Limb (tissue), 2 donors: ENCODE results near the gene LTC4S.
"Not testable (repeated sequence)": the region's sequence is repeated elsewhere in the genome, so short reads cannot be mapped to it uniquely, and the experiment has no call there.

Source experiments
- DNase-seq, 2 donors: peaks; one replicate each; pipeline ENCODE4 v3.0.0-alpha.2; 2016; ENCODE audit errors: extremely low spot score in 2 of 2

Gene LTC4S

DNA sequence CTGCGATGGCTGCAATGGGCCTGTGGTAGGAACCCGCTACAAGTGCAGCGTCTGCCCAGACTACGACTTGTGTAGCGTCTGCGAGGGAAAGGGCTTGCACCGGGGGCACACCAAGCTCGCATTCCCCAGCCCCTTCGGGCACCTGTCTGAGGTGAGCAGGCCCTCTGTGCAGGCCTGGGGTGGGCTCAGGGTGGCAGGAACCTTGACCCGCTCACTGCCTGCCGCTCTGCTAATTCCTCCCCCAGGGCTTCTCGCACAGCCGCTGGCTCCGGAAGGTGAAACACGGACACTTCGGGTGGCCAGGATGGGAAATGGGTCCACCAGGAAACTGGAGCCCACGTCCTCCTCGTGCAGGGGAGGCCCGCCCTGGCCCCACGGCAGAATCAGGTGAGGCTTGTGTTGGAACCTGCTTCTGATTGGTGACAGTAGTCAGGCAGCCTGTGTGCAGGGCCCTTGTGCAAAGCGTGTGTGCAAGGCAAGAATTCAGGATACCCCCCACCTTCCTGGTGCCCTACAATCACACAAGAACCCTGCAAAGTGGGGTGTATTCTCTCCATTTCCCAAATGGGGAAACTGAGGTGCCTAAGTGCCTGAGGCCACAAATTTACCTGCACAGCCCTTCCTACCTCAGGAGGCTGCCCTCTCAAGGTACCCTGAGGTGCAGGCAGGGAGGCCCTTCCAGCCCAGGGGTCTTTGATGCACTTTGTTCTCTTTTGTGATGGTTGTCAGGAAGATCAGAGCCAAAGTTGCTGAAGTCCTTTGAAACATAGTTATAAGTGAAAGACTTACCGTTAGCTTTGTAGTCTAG lies 30.4 kb downstream of the LTC4S start:
- no peak for DNase-seq

DNA sequence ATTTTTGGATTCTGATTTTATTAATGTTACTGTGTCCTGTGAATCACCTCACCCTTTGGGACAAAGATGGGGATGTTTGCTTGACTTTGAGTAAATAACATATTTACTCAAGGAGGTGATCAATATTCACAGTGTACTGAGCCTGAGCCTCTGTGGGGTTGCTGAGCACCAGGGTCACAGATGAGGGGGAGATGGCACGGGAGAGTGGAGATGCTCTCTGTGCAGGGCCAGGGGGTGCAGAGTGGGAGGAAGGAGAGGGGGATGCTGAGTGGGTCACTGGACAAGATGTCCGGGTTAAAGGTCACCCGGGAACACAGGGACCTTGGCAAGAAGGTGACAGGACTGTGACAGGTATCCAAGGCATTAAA lies 30.9 kb downstream of the LTC4S start:
- DNase-seq, result no peak

DNA sequence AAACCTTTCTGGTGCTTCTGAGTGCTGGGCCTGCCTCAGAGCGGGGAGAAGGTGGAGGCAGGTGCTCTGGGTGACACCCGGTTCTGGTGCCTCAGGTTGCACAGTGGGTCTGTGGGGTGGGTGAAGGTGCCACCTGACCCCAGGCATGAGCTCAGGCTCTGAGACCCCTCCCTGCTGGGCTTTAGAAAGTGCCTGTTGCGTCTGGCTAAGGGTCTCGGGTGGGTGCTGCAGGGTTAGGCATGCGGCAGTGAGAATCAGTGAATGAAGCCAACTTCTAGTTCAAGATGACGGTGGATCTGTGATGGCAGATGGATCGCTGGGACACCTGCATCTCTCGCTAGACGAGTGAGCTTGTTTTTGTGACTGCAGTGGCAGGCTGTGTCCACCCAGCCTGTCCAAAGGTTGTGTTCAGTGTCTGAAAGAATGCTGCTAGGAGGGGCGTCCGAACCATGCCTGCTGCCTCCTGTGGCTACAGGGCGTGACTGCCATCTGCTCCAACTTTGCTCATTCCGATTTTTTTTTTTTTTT lies 31.9 kb downstream of the LTC4S start:
- no peak for DNase-seq

DNA sequence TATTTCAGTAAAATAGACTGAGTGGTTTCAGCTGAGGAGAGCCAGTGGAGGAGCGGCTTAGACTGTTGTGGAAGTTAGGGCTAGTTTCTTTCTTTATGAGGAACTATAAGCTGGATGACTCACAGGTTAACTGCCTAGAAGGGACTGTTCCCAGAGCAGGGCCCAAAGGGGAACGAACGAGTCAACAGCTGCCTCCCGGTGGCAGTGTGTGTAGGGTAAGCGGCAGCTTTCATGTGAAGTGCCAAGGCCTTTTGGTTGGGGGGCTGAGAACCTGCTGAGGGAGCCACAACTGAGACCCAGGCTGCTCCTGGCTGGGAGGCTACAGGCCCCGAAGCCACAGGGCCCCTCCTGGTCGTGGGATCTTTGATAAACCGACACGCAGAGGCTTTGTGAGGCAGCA lies 33.9 kb downstream of the LTC4S start:
- no peak for DNase-seq

DNA sequence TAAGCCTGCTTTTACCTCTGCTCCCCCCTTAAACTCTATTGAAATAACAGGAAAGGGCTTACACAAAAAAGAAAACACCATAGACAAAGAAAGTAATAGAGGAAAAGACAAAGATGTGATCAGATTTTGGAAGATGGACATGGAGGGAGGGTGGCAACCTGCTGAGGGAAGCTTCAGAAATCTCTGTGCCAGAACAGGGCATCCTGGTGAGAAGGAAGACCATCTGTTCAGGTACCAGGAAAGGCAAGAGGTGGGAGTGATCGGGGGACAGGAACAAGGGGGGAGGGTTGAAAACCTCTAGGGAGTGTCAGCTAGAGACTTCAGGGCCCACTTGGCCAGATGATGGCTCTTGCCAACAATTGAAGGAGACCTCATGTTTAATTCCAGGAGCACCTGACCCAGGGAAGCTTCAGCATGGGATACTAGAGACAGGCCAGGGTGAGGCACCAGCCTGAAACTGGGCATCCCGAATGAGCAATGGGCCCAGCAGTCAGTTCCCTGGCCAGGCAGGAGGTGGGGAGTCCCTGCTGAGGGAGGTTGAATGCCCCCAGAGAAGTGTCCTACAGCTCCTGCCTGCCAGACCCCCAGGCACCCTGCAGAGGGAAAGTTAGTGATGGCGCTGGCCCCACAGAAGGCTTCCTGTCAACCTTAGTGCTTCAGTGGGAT lies 35.1 kb downstream of the LTC4S start:
- no peak for DNase-seq

DNA sequence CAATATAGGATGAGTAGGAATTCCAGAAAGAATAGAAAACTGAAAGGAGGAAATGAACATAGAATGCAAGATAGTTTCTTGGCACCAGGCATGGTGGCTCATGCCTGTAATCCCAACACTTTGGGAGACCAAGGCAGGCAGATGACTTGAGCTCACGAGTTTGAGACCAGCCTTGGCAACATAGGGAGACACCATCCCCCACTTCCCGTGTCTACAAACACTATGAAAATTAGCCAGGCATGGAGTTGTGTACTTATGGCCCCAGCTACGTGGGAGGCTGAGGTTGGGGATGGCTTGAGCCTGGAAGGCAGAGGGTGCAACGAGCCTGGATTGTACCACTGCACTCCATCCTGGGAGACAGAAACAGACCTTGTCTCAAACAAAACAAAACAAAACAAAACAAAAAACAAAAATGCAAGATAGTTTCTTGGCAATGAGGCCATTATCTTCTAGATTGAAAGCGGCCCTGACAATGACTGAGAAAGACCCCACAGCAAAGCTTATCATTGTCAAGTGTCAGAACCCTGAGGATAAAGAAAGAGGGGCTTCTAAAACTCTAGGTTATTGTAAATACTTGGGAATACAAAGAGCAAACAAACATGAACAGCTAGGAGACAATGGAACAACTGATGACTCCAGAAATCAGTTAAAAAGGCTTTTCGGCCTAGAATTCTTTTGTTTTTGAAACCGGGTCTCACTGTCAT lies 36.1 kb downstream of the LTC4S start:
- no peak for DNase-seq

DNA sequence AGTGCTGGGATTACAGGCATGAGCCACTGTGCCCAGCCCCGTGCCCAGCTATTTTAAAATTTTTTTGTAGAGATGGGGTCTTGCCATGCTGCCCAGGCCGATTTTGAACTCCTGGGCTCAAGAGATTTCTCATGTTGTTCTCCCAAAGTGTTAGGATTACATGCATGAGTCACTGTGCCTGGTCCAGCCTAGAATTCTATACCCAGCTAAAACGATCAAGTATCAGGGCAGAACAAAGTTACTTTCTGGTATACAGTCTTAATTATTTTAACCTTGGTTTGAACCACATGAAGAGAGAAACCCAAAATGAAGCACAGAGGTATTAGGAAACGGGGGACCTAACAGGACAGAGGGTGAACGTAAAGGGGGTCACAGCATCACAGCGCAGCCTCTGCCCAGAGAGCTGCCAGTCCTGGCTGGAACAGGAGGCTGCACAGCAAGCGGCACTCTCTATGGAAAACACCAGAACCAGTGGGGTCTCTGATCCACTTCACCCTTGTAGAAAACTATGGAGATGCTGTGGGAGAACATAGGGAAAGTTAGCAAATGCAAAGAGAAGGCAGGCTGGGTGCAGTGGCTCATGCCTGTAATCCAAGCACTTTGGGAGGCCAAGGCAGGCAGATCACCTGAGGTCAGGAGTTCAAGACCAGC lies 37.2 kb downstream of the LTC4S start:
- no peak for DNase-seq

DNA sequence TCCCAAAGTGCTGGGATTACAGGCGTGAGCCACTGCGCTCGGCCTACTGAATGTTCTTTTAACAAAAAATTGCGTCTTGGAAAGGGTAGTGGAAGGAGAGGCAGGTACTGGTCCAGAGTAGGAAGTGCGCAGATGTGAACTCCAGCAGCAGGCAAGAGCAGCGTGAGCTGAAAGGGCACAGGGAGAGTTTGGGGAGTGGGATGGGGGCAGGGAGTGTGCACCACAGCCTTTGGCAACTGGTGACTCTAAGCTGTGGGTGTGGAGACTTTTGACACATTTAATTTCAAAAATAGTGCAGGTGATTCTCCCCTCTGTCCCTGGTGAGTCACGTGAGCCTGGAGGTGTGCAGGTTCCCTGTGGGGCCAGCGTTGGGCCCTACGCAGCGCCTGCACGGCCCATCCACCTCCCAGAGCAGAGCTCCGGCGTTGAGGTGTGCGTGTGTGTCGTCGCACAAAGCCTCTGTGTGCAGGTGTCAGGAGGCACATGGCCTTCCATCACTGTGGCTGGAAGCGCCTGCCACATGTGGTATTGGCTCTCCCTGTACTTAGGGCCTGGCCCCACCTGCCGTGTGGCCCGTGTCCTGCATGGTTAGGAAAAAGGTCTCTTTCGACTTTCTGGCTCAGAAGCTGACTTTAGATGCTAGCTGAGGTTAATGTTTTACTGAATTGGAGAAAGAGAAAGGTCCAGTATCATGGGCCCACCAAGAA lies 38.4 kb downstream of the LTC4S start:
- DNase-seq, result no peak

DNA sequence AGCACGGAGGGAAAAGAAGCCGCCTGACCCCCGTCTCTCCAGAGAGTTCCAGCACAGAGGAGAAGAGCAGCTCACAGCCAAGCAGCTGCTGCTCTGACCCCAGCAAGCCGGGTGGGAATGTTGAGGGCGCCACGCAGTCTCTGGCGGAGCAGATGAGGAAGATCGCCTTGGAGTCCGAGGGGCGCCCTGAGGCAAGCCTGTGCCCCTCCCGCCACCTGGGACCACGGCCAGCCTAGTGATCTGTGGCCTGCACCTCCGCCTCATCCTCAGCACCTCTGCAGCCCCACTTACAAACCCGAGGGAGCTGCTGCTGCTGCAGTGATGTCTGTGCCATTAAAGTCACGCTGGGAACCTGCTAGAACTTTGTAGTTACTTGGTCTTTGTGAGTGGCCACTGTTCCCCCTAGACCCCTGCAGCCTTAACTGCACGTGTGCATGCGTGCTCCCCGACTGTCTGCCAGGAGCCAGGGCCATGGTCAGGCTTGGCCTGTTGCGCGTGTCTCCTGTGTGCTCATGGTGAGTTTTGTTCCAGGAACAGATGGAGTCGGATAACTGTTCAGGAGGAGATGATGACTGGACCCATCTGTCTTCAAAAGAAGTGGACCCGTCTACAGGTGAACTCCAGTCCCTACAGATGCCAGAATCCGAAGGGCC lies 39.4 kb downstream of the LTC4S start:
- no peak for DNase-seq

DNA sequence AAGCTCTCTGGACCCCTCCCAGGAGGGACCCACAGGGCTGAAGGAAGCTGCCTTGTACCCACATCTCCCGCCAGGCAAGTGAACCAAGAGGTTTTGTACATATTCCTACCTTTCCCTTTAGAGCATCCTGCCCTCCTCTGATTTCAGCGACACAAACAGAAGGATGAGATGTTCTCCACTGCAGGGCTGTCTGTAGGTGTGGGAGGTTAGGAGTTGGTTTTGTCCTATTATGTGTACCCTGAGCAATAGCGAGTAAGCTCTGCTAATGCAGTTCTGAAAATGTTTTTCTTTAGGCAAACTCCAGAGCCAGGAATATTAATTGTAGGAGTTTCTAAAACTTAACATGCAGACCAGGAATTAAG lies 39.9 kb downstream of the LTC4S start:
- no peak for DNase-seq

DNA sequence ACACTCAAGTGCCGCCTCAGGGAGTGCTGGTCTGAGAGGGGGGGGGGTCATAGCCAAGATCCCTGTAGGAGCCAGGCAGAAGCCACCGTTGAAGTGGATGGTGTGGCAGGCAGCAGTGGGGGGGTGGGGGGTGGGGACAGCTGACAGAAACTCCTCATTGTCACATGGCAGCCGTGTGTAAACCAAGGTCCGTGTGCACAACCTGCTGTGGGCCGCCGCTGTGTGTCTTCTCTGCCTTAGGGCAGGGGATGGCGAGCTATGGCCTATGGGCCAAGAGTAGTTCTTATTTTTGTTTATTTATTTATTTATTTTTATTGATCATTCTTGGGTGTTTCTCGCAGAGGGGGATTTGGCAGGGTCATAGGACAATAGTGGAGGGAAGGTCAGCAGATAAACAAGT lies 40.3 kb downstream of the LTC4S start:
- DNase-seq, result no peak

DNA sequence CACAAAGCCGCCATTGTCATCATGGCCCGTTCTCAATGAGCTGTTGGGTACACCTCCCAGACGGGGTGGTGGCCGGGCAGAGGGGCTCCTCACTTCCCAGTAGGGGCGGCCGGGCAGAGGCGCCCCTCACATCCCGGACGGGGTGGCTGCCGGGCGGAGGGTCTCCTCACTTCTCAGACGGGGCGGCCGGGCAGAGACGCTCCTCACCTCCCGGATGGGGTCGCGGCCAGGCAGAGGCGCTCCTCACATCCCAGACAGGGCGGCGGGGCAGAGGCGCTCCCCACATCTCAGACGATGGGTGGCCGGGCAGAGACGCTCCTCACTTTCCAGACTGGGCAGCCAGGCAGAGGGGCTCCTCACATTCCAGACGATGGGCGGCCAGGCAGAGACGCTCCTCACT lies 41.1 kb downstream of the LTC4S start:
- not testable (repeated sequence) for DNase-seq

DNA sequence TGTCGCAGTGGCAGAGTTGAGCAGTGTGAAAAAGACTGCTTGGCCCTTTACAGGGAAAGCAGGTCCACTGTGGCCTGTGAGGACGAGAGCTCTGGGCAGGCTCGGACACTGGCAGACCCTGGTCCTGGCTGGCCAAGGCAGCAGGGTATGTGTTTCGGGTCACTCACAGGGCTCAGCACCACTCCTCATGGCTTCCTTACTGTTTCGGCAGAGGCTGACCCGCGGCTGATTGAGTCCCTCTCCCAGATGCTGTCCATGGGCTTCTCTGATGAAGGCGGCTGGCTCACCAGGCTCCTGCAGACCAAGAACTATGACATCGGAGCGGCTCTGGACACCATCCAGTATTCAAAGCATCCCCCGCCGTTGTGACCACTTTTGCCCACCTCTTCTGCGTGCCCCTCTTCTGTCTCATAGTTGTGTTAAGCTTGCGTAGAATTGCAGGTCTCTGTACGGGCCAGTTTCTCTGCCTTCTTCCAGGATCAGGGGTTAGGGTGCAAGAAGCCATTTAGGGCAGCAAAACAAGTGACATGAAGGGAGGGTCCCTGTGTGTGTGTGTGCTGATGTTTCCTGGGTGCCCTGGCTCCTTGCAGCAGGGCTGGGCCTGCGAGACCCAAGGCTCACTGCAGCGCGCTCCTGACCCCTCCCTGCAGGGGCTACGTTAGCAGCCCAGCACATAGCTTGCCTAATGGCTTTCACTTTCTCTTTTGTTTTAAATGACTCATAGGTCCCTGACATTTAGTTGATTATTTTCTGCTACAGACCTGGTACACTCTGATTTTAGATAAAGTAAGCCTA lies 42.6 kb downstream of the LTC4S start:
- DNase-seq, result no peak

DNA sequence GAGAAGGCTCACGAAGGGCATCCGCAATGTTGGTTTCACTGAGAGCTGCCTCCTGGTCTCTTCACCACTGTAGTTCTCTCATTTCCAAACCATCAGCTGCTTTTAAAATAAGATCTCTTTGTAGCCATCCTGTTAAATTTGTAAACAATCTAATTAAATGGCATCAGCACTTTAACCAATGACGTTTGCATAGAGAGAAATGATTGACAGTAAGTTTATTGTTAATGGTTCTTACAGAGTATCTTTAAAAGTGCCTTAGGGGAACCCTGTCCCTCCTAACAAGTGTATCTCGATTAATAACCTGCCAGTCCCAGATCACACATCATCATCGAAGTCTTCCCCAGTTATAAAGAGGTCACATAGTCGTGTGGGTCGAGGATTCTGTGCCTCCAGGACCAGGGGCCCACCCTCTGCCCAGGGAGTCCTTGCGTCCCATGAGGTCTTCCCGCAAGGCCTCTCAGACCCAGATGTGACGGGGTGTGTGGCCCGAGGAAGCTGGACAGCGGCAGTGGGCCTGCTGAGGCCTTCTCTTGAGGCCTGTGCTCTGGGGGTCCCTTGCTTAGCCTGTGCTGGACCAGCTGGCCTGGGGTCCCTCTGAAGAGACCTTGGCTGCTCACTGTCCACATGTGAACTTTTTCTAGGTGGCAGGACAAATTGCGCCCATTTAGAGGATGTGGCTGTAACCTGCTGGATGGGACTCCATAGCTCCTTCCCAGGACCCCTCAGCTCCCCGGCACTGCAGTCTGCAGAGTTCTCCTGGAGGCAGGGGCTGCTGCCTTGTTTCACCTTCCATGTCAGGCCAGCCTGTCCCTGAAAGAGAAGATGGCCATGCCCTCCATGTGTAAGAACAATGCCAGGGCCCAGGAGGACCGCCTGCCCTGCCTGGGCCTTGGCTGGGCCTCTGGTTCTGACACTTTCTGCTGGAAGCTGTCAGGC lies 43.6 kb downstream of the LTC4S start:
- DNase-seq, result no peak

DNA sequence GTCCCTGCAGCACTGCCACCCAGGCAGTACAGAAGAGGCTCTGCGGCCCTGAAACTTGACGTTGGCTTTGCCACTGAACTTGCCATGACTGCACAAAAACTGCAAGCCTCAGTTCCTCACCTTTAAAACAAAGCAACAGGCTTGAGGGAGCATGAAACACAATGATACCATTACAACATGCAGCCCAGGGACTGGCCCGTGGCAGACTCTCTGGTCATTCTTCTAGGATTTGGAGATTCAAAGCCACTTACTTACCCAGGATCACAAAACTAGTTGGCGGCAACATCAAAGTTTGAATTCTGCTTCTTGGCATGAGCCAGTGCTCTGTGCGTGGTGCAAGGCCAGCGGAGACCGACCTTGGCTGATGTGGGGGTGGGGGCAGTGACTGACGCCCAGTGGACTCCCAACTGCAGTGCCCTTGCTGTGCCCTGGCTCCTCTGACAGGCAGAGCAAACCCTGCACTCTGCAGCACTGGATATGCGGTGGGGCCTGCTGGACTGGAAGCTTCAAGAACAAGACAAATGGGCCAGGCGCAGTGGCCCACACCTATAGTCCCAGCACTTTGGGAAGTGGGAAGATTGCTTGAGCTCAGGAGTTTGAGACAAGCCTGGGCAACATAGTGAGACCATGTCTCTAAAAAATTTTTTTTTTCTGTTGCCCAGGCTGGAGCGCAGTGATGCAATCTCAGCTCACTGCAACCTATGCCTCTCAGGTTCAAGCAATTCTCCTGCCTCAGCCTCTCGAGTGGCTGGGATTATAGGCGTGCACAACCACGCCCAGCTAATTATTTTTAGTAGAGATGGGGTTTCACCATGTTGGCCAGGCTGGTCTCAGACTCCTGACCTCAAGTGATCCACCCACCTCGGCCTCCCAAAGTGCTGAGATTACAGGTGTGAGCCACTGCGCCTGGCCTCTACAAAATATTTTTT lies 45.8 kb downstream of the LTC4S start:
- DNase-seq, result no peak

DNA sequence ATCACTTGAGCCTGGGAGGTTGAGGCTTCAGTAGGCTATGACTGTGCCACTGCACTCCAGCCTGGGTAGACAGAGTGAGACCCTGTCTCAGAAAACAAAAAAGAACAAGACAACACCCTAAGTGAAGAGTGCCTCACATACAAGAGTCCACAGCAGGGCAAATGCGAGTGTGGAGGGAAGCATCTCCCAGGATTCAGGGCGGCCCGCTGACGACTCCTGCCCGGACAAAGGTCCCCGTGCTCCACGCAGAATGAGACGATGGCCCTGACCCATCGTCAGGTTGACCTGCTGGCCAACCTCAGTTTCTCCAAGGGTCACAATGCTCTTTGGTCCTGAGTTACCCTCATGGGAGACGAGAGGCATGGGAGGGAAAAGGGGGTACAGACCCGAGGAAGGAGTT lies 46.5 kb downstream of the LTC4S start:
- DNase-seq, result no peak

DNA sequence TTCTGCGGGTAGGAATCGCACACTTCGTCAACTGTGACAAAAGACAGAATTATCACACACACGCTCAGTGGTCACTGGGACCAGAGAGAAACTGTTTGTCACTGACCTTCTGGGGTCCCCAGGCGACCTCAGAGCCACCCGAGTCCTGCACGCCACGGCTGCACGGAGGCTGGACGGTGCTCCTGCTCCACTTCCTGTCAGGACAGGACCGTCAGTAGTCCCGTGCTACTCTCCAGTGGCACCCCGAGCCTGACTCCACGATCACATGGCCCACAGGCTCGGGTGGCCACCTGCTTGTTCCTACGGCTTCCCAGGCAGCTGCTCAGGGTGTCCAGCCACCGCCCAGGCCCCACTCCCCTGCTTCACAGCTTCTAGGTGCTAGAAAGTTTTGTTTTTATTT lies 47.0 kb downstream of the LTC4S start:
- DNase-seq, result no peak

DNA sequence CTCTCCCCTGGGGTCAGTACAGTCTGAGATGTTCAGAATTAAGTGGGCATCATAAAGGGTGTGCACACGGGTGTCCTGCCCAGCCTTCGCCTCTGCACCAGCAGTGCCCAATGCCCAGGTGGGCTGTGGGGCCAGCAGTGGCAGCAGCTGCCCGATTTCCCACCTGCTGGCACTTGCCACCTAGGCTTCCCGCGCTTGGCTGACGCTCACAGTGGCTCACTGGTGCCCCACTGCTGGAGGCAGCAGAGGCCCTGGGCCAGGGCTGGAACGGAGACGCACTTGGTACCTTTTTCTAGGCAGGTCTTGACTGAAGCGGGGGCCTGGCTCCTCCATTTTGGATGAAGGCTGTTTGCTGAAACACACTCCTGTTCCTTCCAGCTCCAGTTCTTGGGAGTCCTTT lies 47.8 kb downstream of the LTC4S start:
- DNase-seq, result no peak
